ENCODE measurements around the gene ASMT. TPM values are rescaled to one million over a fixed set of nuclear protein-coding genes. Genes with fewer than 3 reads are reported as not detected.
A peak's percentile ranks its signal among the peaks of the same experiment; 100 is the strongest.
"Not testable (repeated sequence)": the region's sequence is repeated elsewhere in the genome, so short reads cannot be mapped to it uniquely, and the experiment has no call there.

Gene ASMT
- total RNA-seq (ENCODE audit: low replicate concordance): not detected in 2 replicates

- no peak for DNase-seq (ENCODE audit: low read depth)
- H3K4me3 ChIP-seq (ENCODE audit: low read depth, low read length): no peak within 1 kb of the TSS
- no peak for TF ChIP-seq CTCF (IDR thresholded peaks at IDR 0.05; ENCODE audit: insufficient read depth, low read length)
Observed at GRCh38 chrX:1614927-1615326, at the start of gene ASMT. Gene ASMT (plus strand): TSS chrX:1615059. CDS start chrX:1615200, 141 bp downstream.

GRCh38 chrX:1574181-1574580 lies 40.7 kb upstream of the ASMT start:
- DNase-seq (ENCODE audit: low read depth): not testable (repeated sequence)

GRCh38 chrX:1576201-1576992 lies 38.5 kb upstream of the ASMT start:
- TF ChIP-seq CTCF (IDR thresholded peaks at IDR 0.05; ENCODE audit: insufficient read depth, low read length): no peak
- no peak overlapping the region for H3K4me3 ChIP-seq (ENCODE audit: low read depth, low read length)
- DNase-seq (ENCODE audit: low read depth): no peak

More at GRCh38 chrX:1574181-1574580, 40.7 kb upstream of the ASMT start:
- H3K4me3 ChIP-seq (ENCODE audit: low read depth, low read length): not testable (repeated sequence)

- H3K4me3 ChIP-seq (ENCODE audit: low read depth, low read length): no peak overlapping the region
- no peak for DNase-seq (ENCODE audit: low read depth)
- no peak for TF ChIP-seq CTCF (IDR thresholded peaks at IDR 0.05; ENCODE audit: insufficient read depth, low read length)
Observed at GRCh38 chrX:1577845-1578244, 37.0 kb upstream of the ASMT start.

- no peak for TF ChIP-seq CTCF (IDR thresholded peaks at IDR 0.05; ENCODE audit: insufficient read depth, low read length)
- DNase-seq (ENCODE audit: low read depth): no peak
- H3K4me3 ChIP-seq (ENCODE audit: low read depth, low read length): no peak overlapping the region
Observed at GRCh38 chrX:1578511-1579173, 36.2 kb upstream of the ASMT start.

GRCh38 chrX:1581132-1581531 lies 33.7 kb upstream of the ASMT start:
- no peak overlapping the region for H3K4me3 ChIP-seq (ENCODE audit: low read depth, low read length)
- peak; percentile 57 for TF ChIP-seq CTCF (IDR thresholded peaks at IDR 0.05; ENCODE audit: insufficient read depth, low read length)
- DNase-seq (ENCODE audit: low read depth): no peak

GRCh38 chrX:1582686-1583437 lies 32.0 kb upstream of the ASMT start:
- no peak for TF ChIP-seq CTCF (IDR thresholded peaks at IDR 0.05; ENCODE audit: insufficient read depth, low read length)
- no peak overlapping the region for H3K4me3 ChIP-seq (ENCODE audit: low read depth, low read length)
- DNase-seq (ENCODE audit: low read depth): no peak

Data from fibroblast of the aortic adventitia (primary cell).